ENCODE data around the gene PDSS2.
"Not testable (repeated sequence)": the region's sequence is repeated elsewhere in the genome, so short reads cannot be mapped to it uniquely, and the experiment has no call there.

PDSS2 gene

DNA sequence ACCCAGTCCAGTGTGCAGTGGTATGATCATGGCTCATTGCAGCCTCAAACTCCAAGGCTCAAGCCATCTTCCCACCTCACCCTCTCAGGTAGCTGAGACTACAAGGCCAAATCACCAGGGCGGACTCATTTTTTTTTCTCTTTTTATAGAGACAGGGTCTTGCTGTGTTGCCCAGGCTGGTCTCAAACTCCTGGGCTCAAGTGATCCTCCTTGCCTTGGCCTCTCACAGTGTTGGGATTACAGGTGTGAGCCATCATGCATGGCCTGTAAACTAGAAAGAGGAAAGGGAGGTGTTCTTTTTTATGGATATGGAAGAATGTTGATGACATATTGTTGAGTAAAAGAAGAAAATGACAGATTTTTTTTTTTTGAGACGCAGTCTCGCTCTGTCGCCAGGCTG lies 339.0 kb downstream of the PDSS2 start:
- DNase-seq = no peak
- no peak for TF ChIP-seq GATA1 (IDR thresholded peaks at IDR 0.05; ENCODE audit: low read depth, low read length)
- TF ChIP-seq POLR2A (IDR thresholded peaks at IDR 0.05; ENCODE audit: low read length) = no peak

DNA sequence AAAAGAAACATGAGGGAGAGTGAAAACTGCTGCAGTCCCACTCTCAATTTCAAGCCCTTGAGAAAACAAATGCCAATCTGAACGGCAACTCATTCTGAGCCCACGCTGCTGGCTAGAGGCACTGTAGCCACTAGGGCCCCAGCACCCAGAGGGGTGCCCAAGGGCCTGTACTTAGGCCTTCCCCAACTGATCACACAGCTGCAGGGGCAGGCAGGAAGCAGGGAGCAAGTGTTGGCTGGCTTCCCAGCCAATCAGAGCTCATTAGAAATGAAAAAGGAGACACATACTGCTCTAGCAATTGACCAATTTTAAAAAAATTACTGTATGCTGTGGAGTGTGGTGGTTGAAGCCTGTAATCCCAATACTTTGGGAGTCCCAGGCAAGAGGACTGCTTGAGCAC lies 340.4 kb downstream of the PDSS2 start:
- no peak for TF ChIP-seq GATA1 (IDR thresholded peaks at IDR 0.05; ENCODE audit: low read depth, low read length)
- no peak for TF ChIP-seq POLR2A (IDR thresholded peaks at IDR 0.05; ENCODE audit: low read length)
- no peak for DNase-seq

- not testable (repeated sequence) for DNase-seq
Measured at GRCh38 chr6:107118540-107118939, 340.8 kb downstream of the PDSS2 start.

DNA sequence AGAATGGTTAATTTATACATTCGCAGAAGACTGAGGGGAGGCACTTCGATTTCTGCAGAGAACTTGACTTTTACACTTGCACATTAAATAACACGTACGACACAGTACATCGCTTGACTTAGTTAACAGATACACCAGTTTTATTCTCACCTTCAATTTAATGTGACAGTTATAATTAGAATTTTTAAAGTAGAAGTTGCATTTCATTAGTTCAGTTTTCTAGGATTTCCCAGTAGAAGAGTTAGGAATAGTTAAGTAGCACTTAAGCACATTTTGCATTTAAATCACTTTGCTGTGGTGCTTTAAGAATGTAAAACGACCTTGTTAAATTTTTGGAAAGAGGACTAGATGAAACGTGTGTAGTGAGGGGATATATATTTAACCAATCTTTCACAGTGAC lies 342.4 kb downstream of the PDSS2 start:
- DNase-seq = no peak
- TF ChIP-seq GATA1 (IDR thresholded peaks at IDR 0.05; ENCODE audit: low read depth, low read length) (no peak), POLR2A (IDR thresholded peaks at IDR 0.05; ENCODE audit: low read length) (no peak)

DNA sequence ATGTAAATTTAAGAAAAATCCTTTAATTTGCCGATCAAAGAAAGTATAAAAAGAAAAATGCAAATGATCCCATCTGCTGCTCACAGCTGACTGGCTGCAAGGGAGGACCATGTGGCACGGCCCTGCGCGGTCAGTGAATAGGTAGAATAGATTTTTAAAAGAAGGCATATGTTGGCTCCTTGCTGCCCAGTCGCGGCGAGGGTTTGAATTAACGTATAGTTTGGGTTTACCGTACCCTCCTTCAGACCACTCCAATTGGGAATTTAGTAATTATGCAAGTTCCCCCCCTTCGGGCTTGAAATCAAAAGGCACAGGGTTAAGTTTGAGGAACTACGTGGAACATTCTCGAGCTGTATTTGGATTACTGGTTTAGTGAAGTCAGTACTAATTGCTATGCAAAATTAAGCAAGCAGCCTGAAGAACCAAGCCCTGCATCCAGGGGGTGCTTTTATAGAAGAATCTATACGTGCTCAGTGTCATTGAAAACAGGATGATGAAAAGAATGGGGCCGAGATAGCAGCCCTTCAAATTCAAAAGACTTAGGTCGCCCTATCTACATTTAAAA lies 343.0 kb downstream of the PDSS2 start:
- TF ChIP-seq GATA1 (IDR thresholded peaks at IDR 0.05; ENCODE audit: low read depth, low read length) (no peak), POLR2A (IDR thresholded peaks at IDR 0.05; ENCODE audit: low read length) (no peak)
- peak; percentile 54 to 72 for DNase-seq

DNA sequence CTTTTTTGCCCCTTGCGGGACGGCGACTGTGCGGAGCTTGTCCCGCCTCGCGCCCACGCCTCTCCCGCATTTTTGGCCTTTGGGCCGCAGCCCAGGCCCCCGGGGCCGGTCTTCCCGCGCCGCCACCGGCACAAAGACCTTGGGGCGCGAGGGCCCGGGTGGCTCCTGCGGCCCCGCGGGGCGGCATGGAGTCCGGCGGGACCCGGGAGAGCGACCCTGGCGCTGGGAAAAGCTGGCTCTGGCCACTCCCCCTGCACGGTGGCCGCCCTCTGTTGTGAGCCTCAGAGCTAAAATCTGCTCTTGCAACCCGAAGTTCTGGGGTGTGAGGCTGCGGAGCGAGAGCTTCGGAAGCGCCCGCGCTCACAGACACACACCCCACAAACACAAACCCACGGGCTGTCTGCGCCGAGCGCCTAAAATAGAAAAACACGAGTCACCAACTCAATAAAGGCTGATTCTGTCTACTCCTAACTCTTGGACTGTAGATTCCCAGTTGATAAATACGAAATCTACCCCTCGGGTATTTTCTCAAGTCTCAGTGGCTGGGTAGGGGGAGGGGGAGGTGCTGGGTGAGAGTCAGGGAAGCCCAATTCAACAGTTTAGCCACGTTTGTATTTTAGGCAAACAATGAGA lies 343.6 kb downstream of the PDSS2 start:
- DNase-seq = peak; percentile 58 to 66
- TF ChIP-seq GATA1 (IDR thresholded peaks at IDR 0.05; ENCODE audit: low read depth, low read length) = no peak
- no peak for TF ChIP-seq POLR2A (IDR thresholded peaks at IDR 0.05; ENCODE audit: low read length)

GRCh38 chr6:107114926-107115694 lies 344.3 kb downstream of the PDSS2 start, which contains the start of gene BEND3:
Gene BEND3 (minus strand): TSS chr6:107115515. CDS start chr6:107099285, 16,230 bp downstream.
- DNase-seq = peak; percentile 69 to 77
- TF ChIP-seq GATA1 (IDR thresholded peaks at IDR 0.05; ENCODE audit: low read depth, low read length) (no peak), POLR2A (IDR thresholded peaks at IDR 0.05; ENCODE audit: low read length) (no peak)

DNA sequence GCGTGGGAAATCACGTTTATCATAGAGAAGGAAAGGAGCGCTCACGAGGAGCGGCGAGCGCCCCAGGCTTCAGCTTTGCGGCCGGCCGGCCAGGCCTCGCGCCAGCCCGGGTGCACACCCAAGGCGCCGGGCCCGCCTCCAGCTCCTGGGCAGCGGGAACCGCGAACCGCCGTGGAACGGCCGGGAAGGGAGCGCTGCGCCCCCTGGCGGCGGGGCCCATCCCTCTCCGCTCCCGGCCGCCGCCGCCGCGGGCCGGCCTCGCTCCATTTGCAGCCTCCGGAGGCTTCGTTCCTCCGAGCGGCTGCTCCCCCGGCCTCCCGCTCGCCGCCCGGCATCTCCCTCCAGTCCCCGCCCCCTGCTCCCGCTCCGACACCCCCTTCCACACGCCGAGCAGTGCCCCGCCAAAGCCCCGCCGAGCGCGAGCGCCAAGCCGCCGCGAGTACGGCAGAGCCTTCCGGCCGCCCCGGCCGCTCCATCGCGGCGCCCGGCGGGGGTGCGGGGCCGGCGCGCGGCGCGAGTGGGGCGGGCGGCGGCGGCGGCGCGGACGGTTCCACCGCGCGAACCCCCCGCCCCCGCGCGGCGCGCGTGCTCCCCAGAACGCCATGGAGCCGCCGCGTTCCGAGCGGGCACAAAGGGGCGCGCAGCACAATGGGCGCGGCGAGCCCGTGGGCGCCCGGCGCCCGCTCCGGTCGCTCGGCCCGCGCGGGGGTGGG lies 345.0 kb downstream of the PDSS2 start:
- peak; percentile 89 to 93 for DNase-seq
- no peak for TF ChIP-seq GATA1 (IDR thresholded peaks at IDR 0.05; ENCODE audit: low read depth, low read length)
- TF ChIP-seq POLR2A (IDR thresholded peaks at IDR 0.05; ENCODE audit: low read length) = peak; percentile 14

DNA sequence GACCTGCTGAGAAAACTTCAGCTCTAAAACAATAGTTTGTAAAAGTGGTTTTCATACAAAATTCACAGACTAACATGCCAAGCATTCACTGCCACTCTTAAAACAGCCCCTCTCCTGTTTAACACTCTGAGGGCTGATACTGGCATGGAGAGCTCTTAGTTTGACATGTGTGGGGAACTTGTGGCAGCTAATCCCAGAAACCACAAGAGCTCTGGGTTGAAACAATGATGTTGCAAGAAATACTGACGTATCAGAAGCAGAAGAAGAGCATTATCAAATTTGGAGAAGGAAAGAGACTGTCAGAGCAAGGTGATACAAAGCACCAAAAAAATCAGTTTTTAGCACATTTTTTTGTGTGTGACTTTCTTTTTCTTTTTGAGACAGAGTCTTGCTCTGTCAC lies 349.2 kb downstream of the PDSS2 start:
- TF ChIP-seq POLR2A (IDR thresholded peaks at IDR 0.05; ENCODE audit: low read length) (no peak), GATA1 (IDR thresholded peaks at IDR 0.05; ENCODE audit: low read depth, low read length) (no peak)

DNA sequence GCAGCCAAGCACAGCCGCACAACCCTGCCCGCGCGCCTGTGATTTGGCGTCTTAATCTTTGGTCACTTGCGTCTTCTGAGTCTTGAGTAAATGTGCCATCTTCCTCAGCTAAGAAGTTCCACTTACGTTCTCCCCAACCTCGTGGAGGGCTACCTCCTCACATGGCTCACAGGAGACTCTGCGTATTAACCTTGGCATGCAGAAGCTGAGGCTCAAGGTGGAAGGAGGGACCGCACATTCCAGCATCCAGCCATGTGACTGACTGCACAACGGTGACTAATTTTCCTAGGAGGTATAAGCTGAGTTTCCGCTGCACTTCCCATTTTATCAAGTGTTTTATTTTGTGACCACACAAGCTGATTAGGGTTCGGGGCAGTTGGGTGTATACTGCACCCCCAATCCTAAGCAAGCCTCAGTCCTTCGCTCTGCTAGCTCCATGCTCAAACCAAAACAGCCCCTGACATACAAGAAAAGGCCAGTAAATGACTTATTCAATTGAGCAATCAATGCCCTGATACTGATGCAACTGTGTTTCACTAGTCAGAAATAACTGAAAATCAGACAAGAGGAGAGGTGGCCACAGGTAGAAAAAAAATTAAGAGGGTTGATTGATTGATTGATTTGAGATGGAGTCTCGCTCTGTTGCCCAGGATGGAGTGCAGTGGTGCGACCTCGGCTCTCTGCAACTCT lies 351.0 kb downstream of the PDSS2 start:
- DNase-seq = no peak
- TF ChIP-seq POLR2A (IDR thresholded peaks at IDR 0.05; ENCODE audit: low read length) = no peak
- TF ChIP-seq GATA1 (IDR thresholded peaks at IDR 0.05; ENCODE audit: low read depth, low read length) = no peak

More for the DNA sequence above, 349.2 kb downstream of the PDSS2 start:
- DNase-seq = peak in 1 of 2 experiments; percentile 8

- no peak for TF ChIP-seq GATA1 (IDR thresholded peaks at IDR 0.05; ENCODE audit: low read depth, low read length)
- no peak for TF ChIP-seq POLR2A (IDR thresholded peaks at IDR 0.05; ENCODE audit: low read length)
- DNase-seq = no peak
Measured at GRCh38 chr6:107107791-107108190, 351.6 kb downstream of the PDSS2 start.

GRCh38 chr6:107106165-107106564 lies 353.2 kb downstream of the PDSS2 start:
- TF ChIP-seq GATA1 (IDR thresholded peaks at IDR 0.05; ENCODE audit: low read depth, low read length) (no peak), POLR2A (IDR thresholded peaks at IDR 0.05; ENCODE audit: low read length) (no peak)
- DNase-seq = no peak

GRCh38 chr6:107105511-107106116 lies 353.8 kb downstream of the PDSS2 start:
- no peak for DNase-seq
- TF ChIP-seq POLR2A (IDR thresholded peaks at IDR 0.05; ENCODE audit: low read length) (no peak), GATA1 (IDR thresholded peaks at IDR 0.05; ENCODE audit: low read depth, low read length) (no peak)
